HepG2 (cell line): ENCODE data around the gene EFCAB11. TPM values are rescaled to one million over a fixed set of nuclear protein-coding genes. Genes with fewer than 3 reads are reported as not detected.

ENCODE experiments used
- ATAC-seq: fragments of 200-7000 bp; cut with Tn5 transposase; 3 replicates; pipeline ENCODE4 v1.9.1; 2020; ENCODE audit warnings: mild to moderate bottlenecking, moderate library complexity
- BruUV-seq: library from RNA; stranded (reverse); fragments of 400-500 nt; replicated peaks from 2 replicates; lab custom pipeline; 2021; lab: Mats Ljungman, UMichigan
- CTCF ChIA-PET: fragments of 300-600 bp; formaldehyde crosslinking; extraction: SDS; loops from one replicate; lab custom pipeline; 2021; ENCODE audit warnings: low total read pairs, inconsistent platforms, low intra/inter-chr PET ratio; lab: Yijun Ruan, JAX
- POLR2A ChIA-PET: fragments of 350-600 bp; sonication (Branson Sonifier 250); formaldehyde crosslinking; loops from one replicate; lab custom pipeline; 2020; ENCODE audit warnings: antibody characterized with exemption, inconsistent platforms; lab: Yijun Ruan, JAX
- DNase-seq: peaks from one replicate; pipeline ENCODE4 v3.0.0-alpha.2; 2015; ENCODE audit warnings: low spot score
- FAIRE-seq: peaks from 3 replicates; lab custom pipeline; 2011; peaks lifted over from hg19 to GRCh38; lab: Jason Lieb, UNC
- H2AFZ ChIP-seq: one replicate; pipeline ENCODE4 v1.6.1; 2011; ENCODE audit warnings: low read length, inconsistent platforms
- H3K27ac ChIP-seq: fragments of 300-600 bp; 3 replicates; pipeline ENCODE4 v1.8.0; 2011; ENCODE audit warnings: mixed run types, mild to moderate bottlenecking, mixed read lengths, low read length, inconsistent platforms; ENCODE audit not compliant: insufficient read depth; ENCODE audit errors: extremely low read length
- H3K27me3 ChIP-seq, 2 experiments: fragments of 200-600 bp in 1 of 2; 2 replicates in 1 of 2; 3 replicates in 1 of 2; pipeline versions ENCODE4 v1.6.0 to v1.8.0; 2011; ENCODE audit warnings: low read length in 2 of 2, mild to moderate bottlenecking in 2 of 2, moderate library complexity in 2 of 2, inconsistent platforms in 1 of 2; ENCODE audit not compliant: insufficient read depth in 2 of 2, control insufficient read depth in 1 of 2
- H3K36me3 ChIP-seq, 2 experiments: fragments of 200-600 bp in 1 of 2; replicated peaks in 1 of 2; 2 replicates in 1 of 2; 3 replicates in 1 of 2; pipeline versions ENCODE4 v1.5.1 to v1.8.0; 2011; ENCODE audit warnings: low read length in 2 of 2, inconsistent platforms in 1 of 2; ENCODE audit not compliant: insufficient read depth in 2 of 2, control insufficient read depth in 1 of 2
- H3K4me1 ChIP-seq: 2 replicates; pipeline ENCODE4 v1.5.1; 2012; ENCODE audit warnings: low read length, inconsistent platforms; ENCODE audit not compliant: insufficient read depth
- H3K4me2 ChIP-seq: 2 replicates; pipeline ENCODE4 v1.6.0; 2011; ENCODE audit warnings: low read depth, low read length, inconsistent platforms
- H3K4me3 ChIP-seq, 3 experiments: fragments of 200-600 bp in 1 of 3; sonication (generic), shearing (Covaris generic) in 1 of 3; replicated peaks in 1 of 3; 2 replicates each; pipeline ENCODE4 v1.5.1; 2011 to 2016; ENCODE audit warnings: low read length in 3 of 3, inconsistent platforms in 2 of 3, low read depth in 2 of 3, mild to moderate bottlenecking in 2 of 3, control low read depth in 1 of 3, mixed read lengths in 1 of 3; ENCODE audit not compliant: insufficient read depth in 1 of 3
- H3K79me2 ChIP-seq: one replicate; pipeline ENCODE4 v1.6.1; 2011; ENCODE audit warnings: low read length, inconsistent platforms; ENCODE audit not compliant: insufficient read depth
- H3K9ac ChIP-seq: 2 replicates; pipeline ENCODE4 v1.6.0; 2011; ENCODE audit warnings: mild to moderate bottlenecking, low read depth, low read length, inconsistent platforms; ENCODE audit not compliant: insufficient read depth
- H3K9me3 ChIP-seq: 2 replicates; pipeline ENCODE4 v1.5.1; 2012; ENCODE audit warnings: mild to moderate bottlenecking, low read length
- H4K20me1 ChIP-seq: 2 replicates; pipeline ENCODE4 v1.6.0; 2011; ENCODE audit warnings: inconsistent platforms, mild to moderate bottlenecking, low read length, moderate library complexity; ENCODE audit not compliant: insufficient read depth
- CBX2 ChIP-seq, 2 experiments: fragments of 200-600 bp in 1 of 2; sonication (generic); formaldehyde crosslinking in 1 of 2; IDR thresholded peaks; 2 replicates each; pipeline versions ENCODE4 v1.7.0 to v1.8.1; 2018 to 2022; ENCODE audit warnings: low read depth in 2 of 2, low read length in 1 of 2, mild to moderate bottlenecking in 1 of 2, missing genetic modification reagents in 1 of 2
- CREBL2 ChIP-seq: sonication (generic); formaldehyde crosslinking; IDR thresholded peaks from 2 replicates; pipeline ENCODE4 v1.8.1; 2023; ENCODE audit warnings: missing genetic modification reagents, mild to moderate bottlenecking, borderline replicate concordance
- NPAS2 ChIP-seq: sonication (generic); formaldehyde crosslinking; IDR thresholded peaks from 2 replicates; pipeline ENCODE4 v1.8.0; 2022; ENCODE audit warnings: mild to moderate bottlenecking, missing genetic modification reagents, borderline replicate concordance
- SP5 ChIP-seq: IDR thresholded peaks from 2 replicates; pipeline ENCODE4 v1.6.1; 2016; ENCODE audit warnings: low read depth, borderline replicate concordance
- STAG1 ChIP-seq: sonication (generic); formaldehyde crosslinking; IDR thresholded peaks from 2 replicates; pipeline ENCODE4 v1.4.0; 2020; ENCODE audit warnings: missing genetic modification reagents
- TSC22D2 ChIP-seq: sonication (generic); formaldehyde crosslinking; IDR thresholded peaks from 2 replicates; pipeline ENCODE4 v1.5.1; 2020; ENCODE audit warnings: missing genetic modification reagents, mild to moderate bottlenecking, borderline replicate concordance
- ZEB1 ChIP-seq: IDR thresholded peaks from 2 replicates; pipeline ENCODE4 v1.6.1; 2012; ENCODE audit warnings: mild to moderate bottlenecking, low read depth, inconsistent platforms; ENCODE audit not compliant: insufficient replicate concordance
- ZKSCAN1 ChIP-seq: fragments of 150-350 bp; IDR thresholded peaks from 2 replicates; pipeline ENCODE4 v1.6.1; 2014; ENCODE audit warnings: low read length
- ZNF441 ChIP-seq: sonication (generic); formaldehyde crosslinking; IDR thresholded peaks from 2 replicates; pipeline ENCODE4 v1.7.0; 2021; ENCODE audit warnings: missing genetic modification reagents, borderline replicate concordance
- ZNF496 ChIP-seq: sonication (generic); formaldehyde crosslinking; IDR thresholded peaks from 2 replicates; pipeline ENCODE4 v1.8.1; 2023; ENCODE audit warnings: mild to moderate bottlenecking, moderate library complexity, missing genetic modification reagents; ENCODE audit not compliant: insufficient replicate concordance
- ZNF589 ChIP-seq: sonication (generic); formaldehyde crosslinking; conservative IDR thresholded peaks from 2 replicates; pipeline ENCODE4 v1.8.0; 2022; ENCODE audit warnings: mild to moderate bottlenecking, moderate library complexity, missing genetic modification reagents
- ZNF652 ChIP-seq: IDR thresholded peaks from 2 replicates; pipeline ENCODE4 v1.6.1; 2016; ENCODE audit warnings: low read depth, borderline replicate concordance
- WGBS: methylation state at CpG from one replicate; pipeline ENCODE4 v1.1.6; 2017; ENCODE audit warnings: low lambda C conversion rate; 5-methylcytosine and 5-hydroxymethylcytosine counted together
- in situ Hi-C: cut with HindIII; loops from 2 replicates; pipeline ENCODE4 v1.10.0; 2017; ENCODE audit warnings: low pct_unique_long_range_greater_than_20kb; ENCODE audit not compliant: extremely low pct_ligation_motif_present
- intact Hi-C: fragments of 100-400 bp; cut with micrococcal nuclease; formaldehyde crosslinking; loops from one replicate; pipeline ENCODE4 v1.10.0; 2022; ENCODE audit not compliant: unreplicated experiment
- polyA plus RNA-seq, 8 experiments: library from polyadenylated mRNA; depleted of rRNA in 3 of 8; stranded (reverse) in 7 of 8; unstranded in 1 of 8; fragments of >200 nt; fragmentation: Illumina TruSeq in 4 of 8; extraction: Trizol in 4 of 8; gene quantifications; 2 replicates each; pipeline versions ENCODE4 v1.2.1 to v1.2.3, GENCODE V29; 2011 to 2016; ENCODE audit warnings: low read depth in 4 of 8, missing spikeins in 1 of 8, mixed read lengths in 1 of 8; ENCODE audit not compliant: insufficient read depth in 1 of 8
- total RNA-seq, 5 experiments: library from RNA; depleted of rRNA; stranded (reverse); fragments of >200 nt; fragmentation: Illumina TruSeq; extraction: Trizol; gene quantifications; 2 replicates each; pipeline ENCODE4 v1.2.3, GENCODE V29; 2016; ENCODE audit warnings: low read depth in 1 of 5
- TF ChIP-seq, protein P1 (sequence below): sonication (generic); formaldehyde crosslinking; conservative IDR thresholded peaks from 2 replicates; pipeline ENCODE4 v1.5.0; 2020; ENCODE audit warnings: missing genetic modification reagents

Gene EFCAB11
- total and polyA plus RNA-seq, 2 of the 13 experiments (the other 11 are each of a cell fraction or from before 2014, with no cell fraction given) = 8.2 to 31.5 TPM

DNA sequence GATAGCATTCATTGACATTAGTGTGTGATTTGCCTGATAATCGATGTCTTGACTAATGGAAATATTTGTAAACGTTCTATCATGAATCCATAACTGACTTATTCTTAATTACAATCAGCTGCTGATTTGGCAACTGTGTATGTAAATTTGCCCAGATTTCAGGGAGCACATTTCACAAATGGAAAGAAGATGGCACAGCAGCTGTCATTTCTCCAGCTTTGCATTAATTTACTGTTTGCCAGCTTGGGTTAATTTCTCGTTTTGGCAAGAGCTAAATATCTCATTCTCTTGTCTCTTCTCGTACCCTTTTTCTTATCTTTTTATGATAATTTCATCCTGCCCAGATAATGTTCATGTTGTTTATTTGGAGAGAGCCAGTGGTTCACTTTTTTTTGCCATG lies 24.1 kb upstream of the EFCAB11 start:
- no peak for FAIRE-seq
- ChIA-PET CTCF (no interaction called here), POLR2A (no interaction called here)
- DNase-seq = no peak
- intact Hi-C loops = no loop called here
- TF ChIP-seq STAG1 (CRISPR knock-in tag) = no peak
- TF ChIP-seq TSC22D2 = no peak
- TF ChIP-seq ZEB1 = no peak
- no peak for TF ChIP-seq SP5 (CRISPR knock-in tag)
- TF ChIP-seq ZKSCAN1 = no peak
- TF ChIP-seq ZNF496 (CRISPR knock-in tag) = no peak
- no peak for TF ChIP-seq ZNF652 (CRISPR knock-in tag)
- TF ChIP-seq, protein P1, sequence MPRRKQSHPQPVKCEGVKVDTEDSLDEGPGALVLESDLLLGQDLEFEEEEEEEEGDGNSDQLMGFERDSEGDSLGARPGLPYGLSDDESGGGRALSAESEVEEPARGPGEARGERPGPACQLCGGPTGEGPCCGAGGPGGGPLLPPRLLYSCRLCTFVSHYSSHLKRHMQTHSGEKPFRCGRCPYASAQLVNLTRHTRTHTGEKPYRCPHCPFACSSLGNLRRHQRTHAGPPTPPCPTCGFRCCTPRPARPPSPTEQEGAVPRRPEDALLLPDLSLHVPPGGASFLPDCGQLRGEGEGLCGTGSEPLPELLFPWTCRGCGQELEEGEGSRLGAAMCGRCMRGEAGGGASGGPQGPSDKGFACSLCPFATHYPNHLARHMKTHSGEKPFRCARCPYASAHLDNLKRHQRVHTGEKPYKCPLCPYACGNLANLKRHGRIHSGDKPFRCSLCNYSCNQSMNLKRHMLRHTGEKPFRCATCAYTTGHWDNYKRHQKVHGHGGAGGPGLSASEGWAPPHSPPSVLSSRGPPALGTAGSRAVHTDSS (CRISPR knock-in tag) = no peak
- TF ChIP-seq CREBL2 (CRISPR knock-in tag) = no peak
- TF ChIP-seq ZNF441 (CRISPR knock-in tag) = no peak
- no peak for TF ChIP-seq NPAS2 (CRISPR knock-in tag)
- no peak for TF ChIP-seq CBX2 (IDR thresholded peaks at IDR 0.05; ENCODE audit: low read depth, low read length)
- TF ChIP-seq CBX2 (CRISPR knock-in tag; IDR thresholded peaks at IDR 0.05; ENCODE audit: low read depth) = no peak
- no peak for TF ChIP-seq ZNF589 (CRISPR knock-in tag)
- in situ Hi-C loops = no loop called here
- BruUV-seq = no TSS peak
- Histone ChIP-seq H3K9me3 (no peaks in the 10 kb centered on the region), H3K36me3 (peaks cover 14 to 60% of the 10 kb centered on the region in 2 experiments; a peak in 4 of 5 replicates), H2AFZ (no peak overlapping the region), H3K4me2 (no peak overlapping the region), H3K9ac (no peak overlapping the region), H4K20me1 (no peaks in the 10 kb centered on the region), H3K4me3 (no peak overlapping the region), H3K79me2 (no peaks in the 10 kb centered on the region), H3K27me3 (no peaks in the 10 kb centered on the region), H3K27ac (no peak overlapping the region), H3K4me1 (no peaks in the 10 kb centered on the region)
- ATAC-seq = no peak
- 93% methylated on average over 4 of the region's 4 CpGs for WGBS
